Lung (tissue), 12 donors: ENCODE results near the gene CYTH1. TPM values are rescaled to one million over a fixed set of nuclear protein-coding genes. Genes with fewer than 3 reads are reported as not detected.

Source experiments
- ATAC-seq: fragments of 200-7000 bp; cut with Tn5 transposase; one replicate; pipeline ENCODE4 v1.9.1; 2020; ENCODE audit warnings: moderate number of reproducible peaks; ENCODE audit not compliant: insufficient read depth, low FRiP score
- DNase-seq, 3 donors: peaks; one replicate each; pipeline ENCODE4 v3.0.0-alpha.2; 2013 to 2017
- H3K27ac ChIP-seq, 2 donors: one replicate each; pipeline ENCODE4 v1.5.1; 2013; ENCODE audit warnings: mild to moderate bottlenecking in 2 of 2, moderate library complexity in 2 of 2, control low read depth in 1 of 2, inconsistent platforms in 1 of 2, low read depth in 1 of 2, low read length in 1 of 2
- H3K27me3 ChIP-seq, 3 donors: one replicate each; pipeline ENCODE4 v1.5.1; 2013; ENCODE audit warnings: low read length in 2 of 3; ENCODE audit not compliant: control insufficient read depth in 3 of 3, insufficient read depth in 3 of 3
- H3K36me3 ChIP-seq, 4 donors: one replicate each; pipeline ENCODE4 v1.5.1; 2013; ENCODE audit warnings: low read length in 4 of 4, mild to moderate bottlenecking in 1 of 4, moderate library complexity in 1 of 4; ENCODE audit not compliant: control insufficient read depth in 4 of 4, insufficient read depth in 4 of 4
- H3K4me1 ChIP-seq, 5 donors: one replicate each; pipeline ENCODE4 v1.5.1; 2013; ENCODE audit warnings: low read length in 5 of 5, mild to moderate bottlenecking in 2 of 5, moderate library complexity in 1 of 5; ENCODE audit not compliant: control insufficient read depth in 5 of 5, insufficient read depth in 5 of 5
- H3K4me3 ChIP-seq: one replicate; pipeline ENCODE4 v1.5.1; 2013; ENCODE audit warnings: mild to moderate bottlenecking, control low read depth, moderate library complexity
- H3K9ac ChIP-seq, 2 donors: one replicate each; pipeline ENCODE4 v1.5.1; 2013; ENCODE audit warnings: low read length in 2 of 2, control low read depth in 1 of 2; ENCODE audit not compliant: insufficient read depth in 1 of 2
- H3K9me3 ChIP-seq, 4 donors: one replicate each; pipeline ENCODE4 v1.5.1; 2013; ENCODE audit warnings: low read length in 3 of 4, mild to moderate bottlenecking in 1 of 4, moderate library complexity in 1 of 4; ENCODE audit not compliant: control insufficient read depth in 4 of 4, insufficient read depth in 3 of 4
- WGBS, 2 donors: extraction: QIAGEN DNeasy Blood & Tissue Kit; methylation state at CpG; one replicate each; pipeline ENCODE4 v1.1.7; 2013; 5-methylcytosine and 5-hydroxymethylcytosine counted together
- polyA plus RNA-seq, 2 donors: library from polyadenylated mRNA; stranded (reverse); fragments of 200-250 nt; gene quantifications; one replicate each; pipeline ENCODE4 v1.2.1, GENCODE V29; 2013
- total RNA-seq, 2 donors: library from RNA; depleted of rRNA in 1 of 2; stranded (reverse); fragments of >200 nt in 1 of 2; gene quantifications; one replicate each; pipeline ENCODE4 v1.2.1, GENCODE V29; 2014 to 2021
- TF ChIP-seq, protein P1 (sequence below): IDR thresholded peaks from 2 replicates; pipeline ENCODE4 v1.5.1; 2012; ENCODE audit warnings: mild to moderate bottlenecking; ENCODE audit errors: control extremely low read depth, extremely low read depth
- donor health status: control.
- donor health status: control.
- donor health status: Bipolar disorder and iron deficiency.
- donor health status: healthy.
- donor health status: DM: yes; HTN: yes; CAD: no.

Gene CYTH1
- total and polyA plus RNA-seq, 4 donors: 50.5 to 97.2 (median 76.0) TPM

DNA sequence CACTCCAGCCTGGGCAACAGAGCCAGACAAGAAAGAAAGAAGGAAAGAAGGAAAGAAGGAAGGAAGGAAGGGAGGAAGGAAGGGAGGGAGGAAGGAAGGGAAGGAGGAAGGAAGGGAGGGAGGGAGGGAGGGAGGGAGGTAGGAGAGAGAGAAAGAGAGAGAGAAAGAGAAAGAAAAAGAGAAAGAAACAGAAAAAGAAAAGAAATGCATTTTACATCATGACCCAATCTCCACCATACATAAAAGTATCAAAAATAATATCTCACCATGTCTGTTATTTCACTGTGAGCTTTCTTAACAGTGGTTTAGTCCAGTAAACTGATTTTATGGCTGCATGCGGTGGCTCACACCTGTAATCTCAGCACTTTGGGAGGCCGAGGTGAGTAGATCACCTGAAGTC lies 70.0 kb downstream of the CYTH1 start:
- WGBS, 2 donors: 95 to 97% methylated on average over 2 of the region's 2 CpGs

DNA sequence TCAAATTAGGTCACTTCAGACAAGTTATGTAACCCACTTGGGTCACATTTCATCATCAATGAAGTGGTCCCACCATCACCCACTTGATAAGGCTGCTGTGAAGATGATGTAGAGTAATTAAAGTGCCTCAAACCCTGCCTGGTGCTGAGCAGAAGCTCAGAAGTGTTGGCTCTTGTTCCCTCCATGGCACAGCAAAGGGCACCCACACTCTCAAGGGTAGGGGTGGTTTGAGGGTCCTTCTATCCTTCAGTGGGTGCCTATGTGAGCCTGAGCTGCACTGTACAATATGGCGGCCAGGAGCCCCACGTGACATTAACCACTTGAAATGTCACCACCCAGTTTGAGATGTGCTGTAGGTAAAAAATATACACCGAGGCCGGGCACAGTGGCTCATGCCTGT lies 71.5 kb downstream of the CYTH1 start:
- H3K9me3 ChIP-seq: no peaks in the 10 kb centered on the region
- H3K9ac ChIP-seq: no peak overlapping the region
- ATAC-seq: no peak
- H3K27me3 ChIP-seq: no peaks in the 10 kb centered on the region
- 96 to 99% methylated on average over 4 of the region's 4 CpGs for WGBS, 2 donors
- peaks cover 8 to 32% (median 19%) of the 10 kb centered on the region in 5 donors for H3K4me1 ChIP-seq
- H3K36me3 ChIP-seq: peaks cover 0 to 11% (median 6%) of the 10 kb centered on the region in 4 donors
- TF ChIP-seq, protein P1, sequence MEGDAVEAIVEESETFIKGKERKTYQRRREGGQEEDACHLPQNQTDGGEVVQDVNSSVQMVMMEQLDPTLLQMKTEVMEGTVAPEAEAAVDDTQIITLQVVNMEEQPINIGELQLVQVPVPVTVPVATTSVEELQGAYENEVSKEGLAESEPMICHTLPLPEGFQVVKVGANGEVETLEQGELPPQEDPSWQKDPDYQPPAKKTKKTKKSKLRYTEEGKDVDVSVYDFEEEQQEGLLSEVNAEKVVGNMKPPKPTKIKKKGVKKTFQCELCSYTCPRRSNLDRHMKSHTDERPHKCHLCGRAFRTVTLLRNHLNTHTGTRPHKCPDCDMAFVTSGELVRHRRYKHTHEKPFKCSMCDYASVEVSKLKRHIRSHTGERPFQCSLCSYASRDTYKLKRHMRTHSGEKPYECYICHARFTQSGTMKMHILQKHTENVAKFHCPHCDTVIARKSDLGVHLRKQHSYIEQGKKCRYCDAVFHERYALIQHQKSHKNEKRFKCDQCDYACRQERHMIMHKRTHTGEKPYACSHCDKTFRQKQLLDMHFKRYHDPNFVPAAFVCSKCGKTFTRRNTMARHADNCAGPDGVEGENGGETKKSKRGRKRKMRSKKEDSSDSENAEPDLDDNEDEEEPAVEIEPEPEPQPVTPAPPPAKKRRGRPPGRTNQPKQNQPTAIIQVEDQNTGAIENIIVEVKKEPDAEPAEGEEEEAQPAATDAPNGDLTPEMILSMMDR: no peak
- no peak overlapping the region for H3K4me3 ChIP-seq
- H3K27ac ChIP-seq: no peak overlapping the region
- no peak for DNase-seq

More for the DNA sequence above, 70.0 kb downstream of the CYTH1 start:
- DNase-seq (no peak), ATAC-seq (no peak)
- Histone ChIP-seq H3K9ac (no peak overlapping the region), H3K4me1 (peaks cover 14 to 44% (median 25%) of the 10 kb centered on the region in 5 donors), H3K27me3 (no peaks in the 10 kb centered on the region), H3K36me3 (peaks cover 0 to 7% (median 2%) of the 10 kb centered on the region in 4 donors), H3K9me3 (no peaks in the 10 kb centered on the region), H3K4me3 (no peak overlapping the region), H3K27ac (no peak overlapping the region)
- TF ChIP-seq, protein P1: no peak

DNA sequence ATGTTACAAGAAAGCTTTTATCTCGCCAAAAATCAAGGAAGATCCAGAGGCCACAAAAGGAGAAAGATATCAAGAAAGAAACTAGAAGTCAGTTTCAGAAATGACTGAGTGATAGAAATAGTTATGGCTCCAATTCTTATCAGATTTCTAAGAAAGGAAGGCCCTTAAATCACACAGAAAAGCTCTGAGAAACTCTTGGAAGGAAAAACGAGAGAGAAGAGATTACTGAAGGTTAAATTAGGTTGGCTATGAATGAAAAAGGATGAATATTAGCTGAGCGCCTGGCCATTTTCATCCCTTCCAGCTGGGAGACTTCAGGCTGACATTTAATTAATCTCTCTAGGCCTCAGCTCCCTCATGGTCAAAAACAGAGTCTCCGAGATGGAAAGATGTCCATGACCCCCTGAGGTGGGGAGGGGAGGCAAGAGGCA lies 72.3 kb downstream of the CYTH1 start:
- WGBS, 2 donors: 72% methylated on average over 4 of the region's 4 CpGs
- Histone ChIP-seq H3K9me3 (no peaks in the 10 kb centered on the region), H3K27ac (no peak overlapping the region), H3K36me3 (peaks cover 0 to 15% (median 7%) of the 10 kb centered on the region in 4 donors), H3K4me1 (peaks cover 5 to 26% (median 10%) of the 10 kb centered on the region in 5 donors), H3K4me3 (no peak overlapping the region), H3K9ac (no peak overlapping the region), H3K27me3 (no peaks in the 10 kb centered on the region)
- DNase-seq (peak in 2 of 3 donors; percentile 31 to 47), ATAC-seq (no peak)
- TF ChIP-seq, protein P1: no peak
